Fibroblast of skin of back (primary cell): ENCODE measurements around the gene DHX35.
A peak's percentile ranks its signal among the peaks of the same experiment; 100 is the strongest.

ENCODE experiments used
- DNase-seq: peaks from one replicate; pipeline ENCODE4 v3.0.0-alpha.2; 2013

Gene DHX35

DNA sequence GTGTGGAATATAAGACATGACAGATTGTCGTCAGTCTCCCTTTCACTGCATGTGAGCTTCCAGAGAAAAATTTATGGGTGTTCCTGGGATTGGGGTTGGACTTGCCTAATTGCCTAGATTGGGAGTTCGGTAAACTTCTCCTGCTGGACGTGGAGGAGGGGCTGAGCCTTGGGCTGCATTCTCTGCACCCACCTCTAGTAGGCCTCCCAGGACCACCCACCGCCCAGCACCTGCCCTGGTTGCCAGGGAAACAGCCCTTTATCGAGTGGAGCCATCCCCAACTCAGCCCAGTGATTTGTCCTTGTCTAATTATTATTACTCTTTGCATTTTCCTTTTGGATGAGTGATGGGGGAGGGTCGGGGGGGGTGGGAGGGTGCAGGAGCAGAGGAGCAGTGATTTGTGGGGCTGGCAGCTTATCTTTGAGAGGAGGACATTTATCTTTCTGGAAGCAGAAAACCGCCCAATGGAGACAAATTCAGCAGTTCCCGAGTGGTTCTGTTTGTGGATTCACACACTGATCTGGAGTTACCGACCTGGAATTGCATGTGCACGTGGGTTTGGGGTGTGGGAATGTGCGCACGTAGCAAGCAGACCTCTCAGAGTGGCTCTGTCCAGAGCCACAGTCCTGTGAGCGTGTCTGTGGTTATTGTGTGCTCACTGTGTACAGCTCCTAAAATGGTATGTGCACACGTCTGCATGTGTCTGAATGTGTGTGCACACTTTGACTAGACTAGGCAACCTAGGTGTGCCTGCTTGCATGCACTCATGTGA is 104.5 kb downstream of the DHX35 start:
- no peak for DNase-seq

DNA sequence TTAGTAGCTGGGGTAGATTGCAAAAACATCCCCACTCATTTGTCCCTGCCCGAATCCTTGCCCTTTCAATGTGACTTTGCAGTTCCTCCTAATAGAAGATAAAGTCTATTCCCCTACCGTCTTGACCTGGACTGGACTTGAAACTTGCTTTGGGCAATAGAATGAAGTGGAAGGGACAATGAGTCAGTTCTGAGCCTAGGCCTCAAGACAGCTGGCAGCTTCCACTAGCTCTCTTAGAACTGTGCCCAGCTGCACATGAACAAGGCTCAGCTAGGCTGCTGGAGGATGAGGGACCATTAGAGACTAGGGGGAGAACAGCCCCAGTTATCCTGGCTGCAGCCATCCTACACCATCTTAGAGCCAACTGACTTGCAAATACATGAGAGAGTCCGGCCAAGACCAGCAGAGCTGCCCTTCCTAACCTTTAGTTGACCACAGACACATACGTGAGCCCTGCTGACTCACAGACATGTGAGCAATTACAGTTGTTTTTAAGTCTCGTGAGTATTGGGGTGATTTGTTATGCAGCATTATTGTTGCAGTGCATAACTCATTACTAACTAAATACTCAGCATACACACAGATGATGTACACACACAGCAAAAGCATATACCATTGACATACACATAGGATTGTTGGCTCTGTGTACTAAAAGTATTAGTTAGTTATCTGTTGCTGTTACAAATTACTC is 105.5 kb downstream of the DHX35 start:
- DNase-seq = no peak

DNA sequence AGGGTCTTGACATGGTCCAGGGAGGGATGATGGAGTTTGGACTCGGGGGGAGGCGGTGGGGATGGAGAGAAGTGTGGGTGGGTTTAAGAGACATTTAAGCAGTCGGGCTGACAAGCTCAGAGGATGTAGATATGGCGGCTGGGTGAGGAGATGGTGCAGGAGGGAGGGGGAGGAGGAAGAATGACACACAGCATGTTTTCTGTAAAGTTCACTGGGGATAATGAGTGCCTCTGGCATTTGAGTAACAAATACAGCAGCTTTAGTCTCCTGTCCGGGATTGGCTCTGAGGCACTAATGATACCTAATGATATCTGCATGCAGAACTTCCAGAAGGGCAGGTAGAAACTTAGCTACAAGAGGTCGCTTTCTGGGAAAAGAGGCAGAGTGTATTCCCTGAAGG is 107.8 kb downstream of the DHX35 start:
- peak; percentile 16 for DNase-seq

DNA sequence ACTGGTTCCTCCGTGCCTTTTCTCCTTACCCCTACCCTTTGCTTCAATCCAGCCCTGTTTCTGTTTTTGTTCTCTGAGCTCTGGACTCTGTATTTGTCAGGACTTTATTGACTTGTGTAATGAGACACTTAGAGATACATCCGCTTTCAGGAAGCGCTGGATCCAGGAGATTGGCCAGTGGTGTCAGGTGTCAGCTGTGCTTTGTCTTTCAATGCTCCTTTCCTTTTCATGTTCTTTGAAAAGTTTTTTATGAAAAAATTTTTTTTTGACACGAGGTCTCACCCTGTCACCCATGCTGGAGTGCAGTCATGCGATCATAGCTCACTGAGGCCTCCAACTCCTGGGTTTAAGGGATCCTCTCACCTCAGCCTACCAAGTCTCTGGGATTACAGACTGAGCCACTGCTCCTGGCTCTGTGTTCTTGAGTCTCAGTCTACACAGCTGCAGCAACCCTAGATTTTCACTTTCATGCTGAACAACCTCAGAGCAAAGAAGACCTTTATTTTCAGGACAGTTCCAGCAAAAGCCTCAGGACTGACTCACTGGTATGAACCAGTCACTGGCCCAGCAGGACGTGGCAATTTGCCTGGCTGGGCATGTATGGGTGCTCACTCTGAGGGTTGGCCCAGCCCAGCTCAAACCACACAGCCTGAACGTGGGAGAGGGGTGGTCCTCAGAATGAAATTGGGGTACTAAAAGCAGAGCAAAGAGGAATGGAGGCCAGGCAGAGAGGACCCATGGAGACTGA is 108.5 kb downstream of the DHX35 start:
- DNase-seq = peak; percentile 73

DNA sequence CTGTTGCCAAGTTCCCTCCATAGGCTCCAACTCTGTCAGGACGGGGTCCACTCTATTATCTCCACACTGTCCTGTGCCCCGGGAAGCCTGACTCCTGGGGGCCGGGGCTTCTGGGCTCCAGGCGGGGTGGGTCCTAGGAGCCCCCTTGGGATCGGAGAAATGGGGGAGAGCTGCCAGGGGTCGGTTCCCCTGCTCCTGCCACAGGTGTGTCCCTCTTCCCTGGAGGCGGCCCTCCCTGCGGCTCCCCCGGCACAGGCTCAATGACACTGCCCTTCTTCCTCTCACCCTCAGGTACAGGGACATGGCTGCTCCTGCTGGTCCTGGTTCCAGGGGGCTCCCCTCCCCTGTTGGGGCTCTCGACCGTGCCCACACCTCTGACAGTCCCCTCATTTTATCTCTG is 110.0 kb downstream of the DHX35 start:
- no peak for DNase-seq

DNA sequence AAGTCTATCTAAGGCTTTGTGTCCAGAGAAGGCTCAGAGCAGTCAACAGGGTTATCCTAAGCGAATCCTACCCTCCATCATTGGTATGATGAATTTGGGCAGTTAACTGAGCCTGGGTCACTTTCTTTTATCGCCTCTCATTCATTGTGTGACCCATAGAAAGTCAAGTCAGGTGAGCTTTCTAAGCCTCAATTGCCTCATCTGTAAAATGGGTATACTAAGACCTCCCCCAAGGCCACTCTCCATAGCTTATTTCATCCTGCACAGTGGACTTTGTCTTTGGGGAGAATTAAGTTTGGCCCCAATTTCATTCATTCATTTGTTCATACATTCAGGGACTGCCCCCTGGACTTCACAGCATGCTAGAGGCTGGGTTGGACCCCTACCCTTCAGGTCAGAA is 110.5 kb downstream of the DHX35 start:
- no peak for DNase-seq

DNA sequence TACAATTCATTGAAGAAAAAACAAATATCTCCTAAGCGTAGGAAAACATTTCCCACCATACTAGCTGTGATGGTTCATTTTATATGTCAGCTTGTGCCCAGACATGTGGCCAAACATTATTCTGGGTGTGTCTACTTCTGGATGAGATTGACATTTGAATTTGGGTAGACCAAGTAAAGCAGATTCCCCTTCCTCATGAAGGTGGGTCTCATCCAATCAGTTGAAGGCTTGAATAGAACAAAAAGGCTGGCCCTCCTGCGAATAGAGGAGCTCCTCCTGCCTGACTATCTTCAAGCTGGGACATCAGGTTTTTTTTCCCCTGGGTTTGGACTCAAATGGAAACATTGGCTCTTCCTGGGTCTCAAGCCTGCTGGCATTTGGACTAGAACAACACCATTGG is 113.6 kb downstream of the DHX35 start:
- no peak for DNase-seq

DNA sequence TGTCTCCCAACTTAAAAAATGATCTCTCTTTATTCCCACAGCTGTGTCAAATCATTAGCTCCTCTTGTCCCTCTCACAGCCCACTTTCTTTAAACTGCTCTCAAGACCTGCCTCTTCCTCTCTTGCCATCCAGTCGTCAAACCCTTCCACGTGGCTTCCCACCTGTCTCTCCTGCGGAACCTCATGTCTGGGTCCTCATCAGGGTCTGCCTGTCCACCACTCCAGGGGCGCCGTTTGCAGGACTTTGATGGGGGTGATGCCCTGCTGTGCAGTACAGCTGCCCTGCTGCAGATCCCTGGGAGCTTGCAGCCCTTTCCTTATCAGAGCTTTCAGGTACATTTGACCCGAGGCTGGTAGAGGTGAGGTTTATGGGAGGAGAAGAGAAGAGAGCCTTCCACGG is 114.8 kb downstream of the DHX35 start:
- no peak for DNase-seq

DNA sequence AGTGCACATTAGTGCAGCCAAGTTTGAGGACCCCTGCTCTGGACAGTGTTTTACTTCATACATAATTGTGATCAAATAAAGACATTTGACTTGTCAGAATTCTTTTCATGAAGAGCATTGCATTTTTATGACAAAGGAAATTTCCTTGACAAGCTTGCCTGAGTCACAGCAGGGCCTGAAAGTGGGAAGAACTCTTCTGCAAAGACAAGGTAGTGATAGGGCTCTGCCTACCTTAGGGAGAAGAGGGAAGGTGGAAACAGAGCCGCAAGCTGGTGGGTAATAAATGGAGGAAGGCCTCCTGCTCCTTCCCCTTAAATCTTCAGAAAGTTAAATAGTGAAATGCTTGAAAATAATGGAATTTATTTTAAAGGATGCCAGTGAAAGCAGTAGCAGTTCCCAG is 118.2 kb downstream of the DHX35 start:
- no peak for DNase-seq

DNA sequence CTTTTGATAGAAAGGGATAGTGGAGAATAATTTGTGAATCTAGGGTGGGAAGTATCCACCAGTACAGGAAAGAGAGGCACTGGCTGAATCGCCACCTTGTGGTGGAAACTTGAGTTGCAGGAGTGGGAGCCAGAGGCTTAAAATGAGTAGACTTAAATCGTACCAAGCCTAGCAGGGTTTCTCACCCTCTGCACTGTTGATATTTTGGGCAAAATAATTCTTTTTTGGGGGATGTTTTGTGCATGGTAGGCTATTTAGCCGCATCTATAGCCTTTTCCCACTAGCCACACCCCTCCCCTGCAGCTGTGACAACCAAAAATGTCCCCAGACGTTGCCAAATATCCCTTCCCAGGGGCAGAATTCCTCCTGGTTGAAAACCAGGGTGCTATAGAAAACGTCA is 119.1 kb downstream of the DHX35 start:
- DNase-seq = peak; percentile 70

DNA sequence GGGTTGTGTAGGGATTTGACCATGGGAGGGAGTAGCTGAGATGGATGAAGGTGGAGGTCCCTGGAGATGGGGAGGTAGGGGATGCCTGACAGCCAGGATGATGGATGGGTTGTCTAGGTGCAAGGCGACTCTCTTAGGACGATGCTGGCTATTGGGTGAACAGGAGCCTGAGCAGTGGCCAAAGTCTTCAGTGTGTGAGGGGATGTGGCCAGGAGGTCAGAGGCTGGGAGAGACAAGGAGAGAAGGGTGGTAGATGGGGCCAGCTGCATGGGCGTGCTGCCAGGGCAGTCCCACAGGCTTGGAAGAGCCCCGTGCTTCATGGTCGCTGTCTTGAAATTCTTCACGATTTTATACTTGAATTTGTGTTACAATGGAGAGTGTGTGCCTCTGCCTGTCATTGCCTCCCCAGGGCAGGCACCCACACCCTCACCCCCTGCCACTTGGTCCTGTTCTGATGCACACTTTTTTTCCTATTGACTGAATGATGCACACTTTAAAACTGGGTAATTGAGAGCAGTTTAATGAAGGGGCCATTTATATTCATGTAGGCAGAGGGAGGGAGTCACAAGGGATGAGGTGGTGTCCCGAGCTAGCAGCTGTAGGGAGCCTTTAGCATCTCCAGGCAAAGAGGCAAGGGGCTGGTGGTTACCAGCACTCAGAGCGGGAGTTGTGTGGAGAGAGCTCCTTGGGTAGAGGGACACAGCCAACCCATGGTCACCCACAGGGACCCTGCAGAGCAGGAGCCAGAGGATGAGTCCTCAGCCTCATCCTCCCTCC is 120.7 kb downstream of the DHX35 start:
- DNase-seq = no peak

DNA sequence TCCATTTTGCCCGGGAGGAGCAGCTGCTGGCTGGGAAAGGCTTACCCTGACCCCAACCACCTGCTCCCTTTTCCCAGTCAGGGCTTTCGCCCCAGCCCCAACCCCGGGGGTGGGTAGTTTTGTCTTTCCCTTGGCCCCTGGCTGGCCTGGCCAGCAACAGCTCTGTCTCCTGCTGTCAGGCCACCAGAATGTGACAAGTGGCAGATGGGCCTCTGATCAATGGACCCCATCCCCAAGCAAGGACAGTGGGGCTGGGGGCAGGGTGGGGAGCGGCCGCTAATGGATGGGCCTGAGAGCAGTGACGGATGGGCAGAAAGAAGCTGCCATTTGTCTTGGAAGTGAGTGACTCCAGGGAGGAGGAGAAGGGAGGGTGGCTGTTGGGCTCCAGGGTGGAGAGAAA is 121.6 kb downstream of the DHX35 start:
- no peak for DNase-seq

DNA sequence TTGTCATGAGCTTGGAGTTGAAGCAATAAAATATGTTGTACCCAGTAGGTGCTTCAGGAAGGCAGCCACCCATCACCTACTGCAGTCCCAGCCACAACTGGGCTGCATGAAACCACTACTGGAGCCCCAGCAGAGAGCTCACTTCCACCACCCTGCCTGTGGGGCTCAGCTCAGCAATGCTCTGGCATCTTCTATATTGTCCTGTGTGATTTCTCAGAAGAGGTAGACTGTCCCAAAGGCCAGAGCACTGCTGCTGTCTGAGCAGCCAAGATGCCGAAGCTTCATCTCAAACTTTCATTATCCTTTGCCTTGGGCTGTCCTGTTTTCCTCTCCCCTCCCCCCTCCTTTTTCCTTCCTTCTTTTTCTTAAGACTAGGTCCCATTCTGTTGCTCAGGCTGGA is 126.9 kb downstream of the DHX35 start:
- DNase-seq = no peak
